HUDEP-2 (cell line): ENCODE measurements around the gene IL17B.

ENCODE experiments used
- DNase-seq, 76 experiments: peaks; one replicate each; lab custom pipeline; 2025; ENCODE audit not compliant: unreplicated experiment in 76 of 76; lab: John Stamatoyannopoulos, UW

The IL17B gene

DNA sequence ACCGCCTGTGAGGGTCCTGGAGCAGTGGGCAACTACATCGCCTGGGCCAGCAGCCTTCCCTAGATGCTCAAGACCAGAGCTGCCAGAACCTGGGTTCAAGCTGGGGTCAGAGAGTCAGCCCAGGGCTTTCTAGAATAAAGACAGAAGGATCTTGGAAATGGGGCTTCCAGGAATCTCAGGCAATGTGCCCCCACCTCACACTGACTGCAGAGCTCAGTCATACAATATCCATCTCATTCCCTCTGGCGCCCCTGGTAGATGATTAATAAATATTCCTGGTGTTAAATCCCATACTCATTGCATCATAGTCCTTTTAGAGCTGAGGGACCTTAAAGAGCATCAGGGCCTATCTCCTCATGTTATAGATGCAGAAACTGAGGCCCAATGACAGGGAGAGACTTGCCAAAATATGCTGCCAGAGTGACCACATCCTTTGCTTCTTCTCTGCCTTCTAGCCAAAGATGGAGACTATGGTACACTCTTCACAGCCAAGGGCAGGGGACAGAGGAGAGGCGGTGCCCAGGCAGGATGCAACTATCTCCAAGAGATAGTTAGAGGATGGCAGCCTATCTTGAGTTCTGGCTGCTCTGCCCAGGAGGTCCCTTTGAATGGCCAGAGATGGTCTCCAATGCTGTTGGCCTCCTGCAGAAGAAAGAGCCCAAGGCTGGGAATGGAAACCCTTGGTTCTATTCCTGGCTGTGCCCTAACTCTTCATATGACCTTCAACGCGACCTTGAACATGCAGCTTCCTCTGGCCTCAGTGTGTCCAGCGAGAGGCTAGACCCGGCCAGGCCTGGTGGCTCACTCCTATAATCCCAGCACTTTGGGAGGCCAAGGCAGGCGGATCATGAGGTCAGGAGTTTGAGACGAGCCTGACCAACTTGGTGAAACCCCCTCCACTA lies 36.2 kb upstream of the IL17B start:
- no peak for DNase-seq

- no peak for DNase-seq
These were observed 35.4 kb upstream of the IL17B start for GRCh38 chr5:149414405-149415065.

DNA sequence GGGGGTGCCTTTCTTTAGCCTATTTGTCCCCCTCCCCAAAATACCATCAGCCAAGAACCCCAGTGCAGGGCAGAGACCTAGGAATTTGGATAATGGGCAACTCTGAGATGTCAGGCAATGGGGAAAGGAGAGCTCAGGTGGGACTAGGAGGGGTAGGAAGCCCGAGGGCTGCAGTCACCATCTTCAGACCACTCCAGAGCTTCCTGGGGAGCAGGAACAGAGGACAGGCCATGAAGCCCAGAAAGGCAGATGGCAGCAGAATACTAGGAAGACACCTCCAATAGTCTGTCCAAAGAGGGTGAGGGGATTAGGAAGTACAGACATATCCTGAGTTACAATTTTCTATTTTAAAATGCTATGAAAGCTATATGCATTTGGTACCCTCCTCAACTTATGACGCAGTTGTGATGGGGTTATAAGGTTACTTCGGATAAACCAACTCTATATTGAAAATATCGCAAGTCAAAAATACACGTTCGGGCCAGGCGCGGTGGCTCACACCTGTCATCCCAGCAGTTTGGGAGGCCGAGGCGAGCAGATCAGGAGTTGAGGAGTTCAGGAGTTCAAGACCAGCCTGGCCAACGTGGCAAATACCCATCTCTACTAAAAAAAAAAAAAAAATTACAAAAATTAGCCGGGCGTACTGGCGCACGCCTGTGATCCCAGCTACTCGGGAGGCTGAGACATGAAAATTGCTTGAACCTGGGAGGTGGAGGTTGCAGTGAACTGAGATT lies 34.6 kb upstream of the IL17B start:
- no peak for DNase-seq

DNA sequence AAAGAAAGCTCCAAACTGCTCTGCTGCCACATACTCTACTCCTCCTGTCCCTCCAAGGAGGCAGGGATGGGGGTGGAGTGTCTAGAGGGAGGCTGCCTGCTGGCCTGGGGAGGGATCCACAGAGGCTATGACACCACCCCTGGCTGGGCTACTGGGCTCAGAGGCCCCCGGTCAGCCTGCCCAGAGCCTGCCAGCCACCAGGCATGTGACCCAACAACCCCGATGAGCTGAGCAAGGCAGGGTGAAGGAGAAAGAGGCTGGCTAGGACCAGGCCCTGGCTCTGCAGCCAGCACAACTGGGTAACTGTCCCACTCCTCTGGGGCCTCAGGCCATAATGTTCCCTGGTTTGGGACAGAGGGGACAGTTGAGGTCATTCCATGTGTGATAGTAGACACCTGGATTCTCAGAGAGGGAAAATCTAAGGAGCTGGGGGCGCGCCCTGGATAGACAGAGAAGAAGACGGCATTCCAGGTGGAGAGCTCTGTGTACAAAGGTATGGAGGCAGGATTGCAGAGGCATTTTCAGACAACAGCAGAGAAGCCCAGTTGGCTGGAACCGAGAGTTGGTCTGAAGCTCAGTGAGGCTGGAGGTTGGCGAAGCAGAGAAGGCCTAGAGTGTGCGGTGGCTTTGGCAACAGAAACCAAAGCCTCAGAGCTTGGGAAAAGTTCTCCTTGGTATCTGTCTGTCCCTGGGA lies 33.8 kb upstream of the IL17B start:
- no peak for DNase-seq

GRCh38 chr5:149411738-149412519 lies 32.8 kb upstream of the IL17B start:
- no peak for DNase-seq

DNA sequence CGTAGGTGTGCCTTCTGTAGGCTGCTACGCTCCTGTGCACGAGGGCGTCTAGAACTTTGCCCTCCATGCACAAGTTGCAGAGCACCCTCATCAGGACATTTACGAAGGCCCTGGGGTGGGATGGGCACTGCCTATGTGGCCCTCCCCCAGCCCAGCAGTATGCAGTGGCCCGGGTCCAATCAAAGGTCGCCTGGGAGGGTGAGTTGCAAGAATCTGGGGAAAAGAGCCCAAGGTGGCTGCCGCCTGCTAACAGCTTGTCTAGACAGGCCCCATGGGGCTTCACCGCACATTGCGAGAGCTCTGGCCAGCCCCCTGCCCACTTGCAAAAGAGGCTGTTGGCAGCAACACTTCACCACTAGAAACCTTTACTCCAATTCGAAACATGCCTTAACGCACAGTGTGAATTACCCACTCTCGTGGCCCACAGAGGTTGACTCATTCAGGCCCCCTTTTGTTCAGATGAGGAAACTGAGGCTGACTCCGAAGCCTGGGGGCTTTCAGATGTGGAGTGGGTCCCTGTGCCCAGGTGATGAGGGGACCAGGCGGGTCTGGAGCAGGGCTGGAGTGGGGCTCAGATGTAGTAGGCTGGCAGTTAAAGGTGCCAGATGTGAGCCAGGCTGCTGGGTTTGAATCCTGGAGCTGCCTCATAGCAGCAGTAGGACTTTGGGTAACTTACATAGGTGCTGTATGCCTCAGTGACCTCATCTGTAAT lies 31.8 kb upstream of the IL17B start:
- no peak for DNase-seq

GRCh38 chr5:149410071-149410470 lies 31.0 kb upstream of the IL17B start:
- DNase-seq: no peak

GRCh38 chr5:149409268-149409948 lies 30.3 kb upstream of the IL17B start:
- no peak for DNase-seq

- no peak for DNase-seq
These were observed 29.4 kb upstream of the IL17B start for GRCh38 chr5:149408252-149409099.

GRCh38 chr5:149407323-149408251 lies 28.5 kb upstream of the IL17B start:
- no peak for DNase-seq

DNA sequence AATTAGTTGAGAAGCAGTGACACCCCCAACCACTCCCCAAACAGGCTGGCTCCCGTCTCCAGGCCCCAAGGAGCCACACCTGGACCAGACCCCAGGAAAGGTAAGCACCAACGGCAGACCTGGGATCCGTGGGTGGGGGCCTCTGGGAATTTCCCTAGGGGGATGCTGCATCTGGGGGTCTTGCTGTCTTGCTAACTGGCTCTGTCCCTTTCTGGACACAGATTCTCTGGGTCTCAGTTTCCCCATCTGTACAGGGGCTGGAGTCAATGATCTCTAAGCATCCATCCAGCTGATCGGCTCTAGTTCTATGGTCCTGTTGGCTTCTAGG lies 27.9 kb upstream of the IL17B start:
- no peak for DNase-seq

DNA sequence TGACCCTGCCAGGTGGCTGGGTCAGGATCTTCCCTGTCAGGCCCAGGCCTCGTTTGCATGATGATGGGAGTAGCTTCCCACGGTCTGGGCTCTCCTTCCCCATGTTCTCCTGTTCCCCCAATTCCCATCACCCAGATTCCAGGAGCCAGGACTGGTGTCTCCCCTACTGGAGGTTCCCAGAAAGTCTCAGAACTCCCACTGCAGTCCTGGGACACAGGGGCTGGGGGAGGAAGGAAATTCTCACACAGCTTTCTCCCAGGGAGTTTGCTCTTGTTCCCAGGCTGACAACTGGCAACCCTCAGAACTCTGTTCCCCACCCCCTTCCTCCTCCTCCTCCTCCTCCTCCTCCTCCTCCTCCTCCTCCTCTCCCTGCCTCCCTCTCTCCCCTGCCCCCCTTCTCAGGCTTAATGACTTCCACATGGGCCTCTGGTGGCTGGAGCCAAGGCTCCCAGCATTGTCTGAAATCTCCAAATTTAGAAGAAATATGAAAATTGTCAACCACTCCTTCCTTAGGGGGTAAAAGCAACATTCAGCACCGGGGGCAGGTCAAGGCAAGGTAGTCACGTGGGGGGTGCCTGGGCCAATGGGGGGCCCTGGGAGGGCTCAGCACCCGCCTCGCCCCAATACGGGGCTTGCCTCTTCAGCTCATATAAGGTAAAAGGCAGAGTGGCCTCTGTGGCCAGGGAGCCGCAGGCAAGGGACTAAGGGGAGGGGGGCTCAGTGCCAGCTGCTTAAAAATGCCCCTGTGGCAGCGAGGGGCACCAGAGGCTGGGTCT lies 27.3 kb upstream of the IL17B start:
- DNase-seq: no peak

GRCh38 chr5:149405550-149406202 lies 26.6 kb upstream of the IL17B start:
- DNase-seq: no peak

GRCh38 chr5:149404746-149405549 lies 25.9 kb upstream of the IL17B start:
- DNase-seq: no peak
